Measurements from ENCODE around the gene CD1D. TPM values are rescaled to one million over a fixed set of nuclear protein-coding genes. Genes with fewer than 3 reads are reported as not detected.
"Not testable (repeated sequence)": the region's sequence is repeated elsewhere in the genome, so short reads cannot be mapped to it uniquely, and the experiment has no call there.

Gene CD1D
- total and polyA plus RNA-seq, 5 donors = 0.64 to 3.4 (median 1.6) TPM

GRCh38 chr1:158199849-158200248, 19.2 kb downstream of the CD1D start:
- no peak for ATAC-seq
- 52% methylated on average over 5 of the region's 5 CpGs for WGBS
- no peaks in the 10 kb centered on the region for H3K27me3 ChIP-seq (ENCODE audit: control insufficient read depth, insufficient read depth)
- H3K27ac ChIP-seq (ENCODE audit: low read length) = no peak overlapping the region
- H3K4me3 ChIP-seq (ENCODE audit: low read length) = no peak overlapping the region
- DNase-seq = no peak
- H3K4me1 ChIP-seq (ENCODE audit: control insufficient read depth, insufficient read depth, low read length) = no peaks in the 10 kb centered on the region
- intact Hi-C loops (cut with DNase I) = loop anchor here (5.0 to 10.0 kb wide), 3 partner anchors 795 to 875 kb away; partner anchors contain the start of gene AIM2 (in 2 of the 4)
- no peaks in the 10 kb centered on the region for H3K9me3 ChIP-seq (ENCODE audit: control insufficient read depth, low read length)

GRCh38 chr1:158200527-158200926, 19.8 kb downstream of the CD1D start:
- Histone ChIP-seq H3K27ac (ENCODE audit: low read length) (no peak overlapping the region), H3K27me3 (ENCODE audit: control insufficient read depth, insufficient read depth) (no peaks in the 10 kb centered on the region), H3K4me1 (ENCODE audit: control insufficient read depth, insufficient read depth, low read length) (no peaks in the 10 kb centered on the region), H3K4me3 (ENCODE audit: low read length) (no peak overlapping the region), H3K9me3 (ENCODE audit: control insufficient read depth, low read length) (no peaks in the 10 kb centered on the region)
- WGBS = 92% methylated on average over 1 of the region's 1 CpG
- DNase-seq (no peak), ATAC-seq (no peak)
- intact Hi-C loops (cut with DNase I) = loop anchor here (5.0 to 10.0 kb wide), 3 partner anchors 794 to 874 kb away; partner anchors contain the start of gene AIM2 (in 2 of the 4)

- H3K27ac ChIP-seq (ENCODE audit: low read length) = no peak overlapping the region
- no peaks in the 10 kb centered on the region for H3K9me3 ChIP-seq (ENCODE audit: control insufficient read depth, low read length)
- intact Hi-C loops (cut with DNase I) = loop anchor here (5.0 to 10.0 kb wide), 3 partner anchors 791 to 871 kb away; partner anchors contain the start of gene AIM2 (in 2 of the 4)
- no peaks in the 10 kb centered on the region for H3K27me3 ChIP-seq (ENCODE audit: control insufficient read depth, insufficient read depth)
- peak; percentile 60 to 87 for ATAC-seq
- H3K4me1 ChIP-seq (ENCODE audit: control insufficient read depth, insufficient read depth, low read length) = no peaks in the 10 kb centered on the region
- no peak overlapping the region for H3K4me3 ChIP-seq (ENCODE audit: low read length)
- no peak for DNase-seq
- whole genome bisulfite sequencing = 21% methylated on average over 7 of the region's 7 CpGs
Observed at GRCh38 chr1:158203693-158204457, 23.2 kb downstream of the CD1D start.

GRCh38 chr1:158204458-158204827, 23.7 kb downstream of the CD1D start:
- DNase-seq (no peak), ATAC-seq (peak in 1 of 2 donors; percentile 68)
- H3K4me3 ChIP-seq (ENCODE audit: low read length) = no peak overlapping the region
- no peak overlapping the region for H3K27ac ChIP-seq (ENCODE audit: low read length)
- H3K27me3 ChIP-seq (ENCODE audit: control insufficient read depth, insufficient read depth) = no peaks in the 10 kb centered on the region
- no peaks in the 10 kb centered on the region for H3K4me1 ChIP-seq (ENCODE audit: control insufficient read depth, insufficient read depth, low read length)
- 44% methylated on average over 5 of the region's 5 CpGs for WGBS
- intact Hi-C loops (cut with DNase I) = loop anchor here (5.0 to 10.0 kb wide), 3 partner anchors 790 to 870 kb away; partner anchors contain the start of gene AIM2 (in 2 of the 4)
- no peaks in the 10 kb centered on the region for H3K9me3 ChIP-seq (ENCODE audit: control insufficient read depth, low read length)

- Histone ChIP-seq H3K27ac (ENCODE audit: low read length) (no peak overlapping the region), H3K4me1 (ENCODE audit: control insufficient read depth, insufficient read depth, low read length) (no peaks in the 10 kb centered on the region), H3K9me3 (ENCODE audit: control insufficient read depth, low read length) (no peaks in the 10 kb centered on the region), H3K27me3 (ENCODE audit: control insufficient read depth, insufficient read depth) (no peaks in the 10 kb centered on the region), H3K4me3 (ENCODE audit: low read length) (no peak overlapping the region)
- ATAC-seq = no peak
- intact Hi-C loops (cut with DNase I) = loop anchor here in 3 of 4 donors (10.0 kb wide), 2 partner anchors 786 to 866 kb away; partner anchors contain the start of gene AIM2 (in 2 of the 3)
- DNase-seq = no peak
- WGBS = 69% methylated on average over 1 of the region's 1 CpG
Observed at GRCh38 chr1:158208586-158209116, 28.0 kb downstream of the CD1D start.

- Histone ChIP-seq H3K4me1 (ENCODE audit: control insufficient read depth, insufficient read depth, low read length) (no peaks in the 10 kb centered on the region), H3K27ac (ENCODE audit: low read length) (no peak overlapping the region), H3K4me3 (ENCODE audit: low read length) (no peak overlapping the region), H3K27me3 (ENCODE audit: control insufficient read depth, insufficient read depth) (no peaks in the 10 kb centered on the region), H3K9me3 (ENCODE audit: control insufficient read depth, low read length) (no peaks in the 10 kb centered on the region)
- ATAC-seq (no peak), DNase-seq (peak in 1 of 3 donors; percentile 34)
- intact Hi-C loops (cut with DNase I) = no loop called here
- WGBS = 73% methylated on average over 10 of the region's 10 CpGs
Observed at GRCh38 chr1:158212320-158212719, 31.6 kb downstream of the CD1D start.

- intact Hi-C loops (cut with DNase I); H3K27ac ChIP-seq (ENCODE audit: low read length); ATAC-seq; H3K9me3 ChIP-seq (ENCODE audit: control insufficient read depth, low read length); H3K4me3 ChIP-seq (ENCODE audit: low read length); H3K27me3 ChIP-seq (ENCODE audit: control insufficient read depth, insufficient read depth); DNase-seq; H3K4me1 ChIP-seq (ENCODE audit: control insufficient read depth, insufficient read depth, low read length): not testable (repeated sequence)
Observed at GRCh38 chr1:158223445-158223844, 42.8 kb downstream of the CD1D start.

GRCh38 chr1:158227904-158228623, 47.4 kb downstream of the CD1D start:
- intact Hi-C loops (cut with DNase I) = no loop called here
- no peak for DNase-seq
- Histone ChIP-seq H3K4me1 (ENCODE audit: control insufficient read depth, insufficient read depth, low read length) (no peaks in the 10 kb centered on the region), H3K9me3 (ENCODE audit: control insufficient read depth, low read length) (peaks cover 2% of the 10 kb centered on the region), H3K27me3 (ENCODE audit: control insufficient read depth, insufficient read depth) (no peaks in the 10 kb centered on the region), H3K27ac (ENCODE audit: low read length) (no peak overlapping the region), H3K4me3 (ENCODE audit: low read length) (no peak overlapping the region)
- ATAC-seq = no peak
- 85% methylated on average over 2 of the region's 2 CpGs for WGBS

Other genes starting within 250 kb of the CD1D start
- 10 to 100 TPM; 11.7 to 19.0 (median 15.6) TPM for gene KIRREL1, start 187.2 kb upstream of the CD1D start, total RNA-seq
- gene KIRREL1, start 187.2 kb upstream of the CD1D start, polyA plus RNA-seq = 6.0 TPM
- not detected for gene CD1A, start 73.5 kb downstream of the CD1D start, total RNA-seq
- not detected for gene CD1A, start 73.5 kb downstream of the CD1D start, polyA plus RNA-seq
- gene CD1C, start 109.0 kb downstream of the CD1D start, total RNA-seq = under 1 TPM in 2 of 4 donors, not detected in 2; 0.34 to 0.65 TPM
- not detected for gene CD1C, start 109.0 kb downstream of the CD1D start, polyA plus RNA-seq
- not detected for gene CD1B, start 150.6 kb downstream of the CD1D start, total RNA-seq
- gene CD1B, start 150.6 kb downstream of the CD1D start, polyA plus RNA-seq = not detected
- under 1 TPM in 2 of 4 donors, not detected in 2; 0.29 to 0.59 TPM for gene CD1E, start 173.0 kb downstream of the CD1D start, total RNA-seq
- gene CD1E, start 173.0 kb downstream of the CD1D start, polyA plus RNA-seq = not detected
- gene OR10T2, start 218.6 kb downstream of the CD1D start, total RNA-seq = not detected
- gene OR10T2, start 218.6 kb downstream of the CD1D start, polyA plus RNA-seq = not detected
- not detected for gene OR10K2, start 245.3 kb downstream of the CD1D start, total RNA-seq
- gene OR10K2, start 245.3 kb downstream of the CD1D start, polyA plus RNA-seq = not detected

Data from right cardiac atrium (tissue), 5 donors.